GM08714 (cell line): ENCODE data around the gene PPP1R37.

Source experiments
- H3K4me3 ChIP-seq: fragments of 200-500 bp; sonication (Bioruptor generic); 2 replicates; pipeline ENCODE4 v1.5.1; 2014; ENCODE audit warnings: mild to moderate bottlenecking, low read length, inconsistent platforms
- ZNF274 ChIP-seq: IDR thresholded peaks from 2 replicates; pipeline ENCODE4 v1.6.1; 2012; ENCODE audit warnings: mild to moderate bottlenecking, low read depth, low read length

PPP1R37 gene

GRCh38 chr19:45139286-45140143, 46.5 kb downstream of the PPP1R37 start:
- TF ChIP-seq ZNF274 = no peak
- no peak overlapping the region for H3K4me3 ChIP-seq

DNA sequence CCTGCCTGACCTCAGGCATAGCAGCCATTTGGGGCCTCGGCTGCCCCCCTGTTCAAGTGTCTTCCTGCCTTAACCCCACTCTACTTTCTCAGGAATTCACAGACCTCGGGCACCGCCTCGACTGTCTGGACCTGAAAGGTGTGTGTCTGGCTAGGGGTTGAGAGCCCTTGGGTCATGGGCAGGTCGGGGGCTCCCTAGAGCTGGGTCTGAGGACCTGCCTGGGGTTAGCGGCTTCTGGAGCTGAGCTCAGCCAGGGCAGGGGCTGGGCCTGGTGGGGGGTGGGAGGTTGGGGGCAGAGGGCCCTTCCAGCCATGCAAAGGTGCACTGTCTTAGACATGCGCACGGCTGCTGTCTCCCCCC, 47.1 kb downstream of the PPP1R37 start:
- TF ChIP-seq ZNF274 = no peak
- H3K4me3 ChIP-seq = no peak overlapping the region

DNA sequence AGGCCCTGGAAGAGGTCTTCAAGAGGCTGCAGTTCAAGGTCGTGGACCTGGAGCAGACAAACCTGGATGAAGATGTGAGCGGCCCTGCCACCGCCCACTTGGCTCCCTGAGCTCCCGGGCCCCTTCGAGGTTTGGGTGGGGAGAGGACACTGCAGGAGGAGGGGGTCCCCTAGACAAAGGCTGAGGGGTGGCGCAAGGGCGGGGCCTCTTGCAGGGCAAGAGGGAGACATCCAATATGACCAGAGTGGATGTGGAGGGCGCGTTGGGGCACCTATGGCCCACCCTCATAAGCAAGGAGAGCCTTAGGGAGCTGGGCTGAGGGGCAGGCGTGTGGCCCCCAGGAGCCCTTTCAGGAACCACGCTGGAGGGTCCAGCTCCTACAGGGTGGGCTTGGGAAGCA, 47.6 kb downstream of the PPP1R37 start:
- no peak overlapping the region for H3K4me3 ChIP-seq
- no peak for TF ChIP-seq ZNF274

- H3K4me3 ChIP-seq = no peak overlapping the region
- no peak for TF ChIP-seq ZNF274
Measured at GRCh38 chr19:45141203-45141900, 48.4 kb downstream of the PPP1R37 start.

GRCh38 chr19:45142016-45142725, 49.2 kb downstream of the PPP1R37 start:
- no peak for TF ChIP-seq ZNF274
- H3K4me3 ChIP-seq = no peak overlapping the region

DNA sequence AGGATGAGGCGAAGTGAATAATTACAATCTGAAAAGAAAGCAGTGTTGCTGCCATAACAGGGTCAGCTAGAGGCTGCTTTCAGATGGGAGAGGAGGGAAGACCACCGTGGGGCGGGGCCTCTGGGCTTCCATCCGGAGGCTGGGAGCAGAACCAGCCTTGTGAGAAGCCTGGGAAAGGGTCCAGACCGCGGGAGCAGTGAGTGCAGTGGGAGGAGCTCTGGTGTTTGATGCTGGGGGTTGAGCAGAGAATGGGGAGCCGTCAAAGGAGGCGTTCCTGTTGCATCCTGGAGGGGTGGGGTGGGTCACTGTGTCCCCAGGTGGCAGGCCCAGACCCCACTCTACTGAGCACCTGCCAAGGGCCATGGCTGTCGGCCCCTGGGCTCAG, 49.7 kb downstream of the PPP1R37 start:
- H3K4me3 ChIP-seq = no peak overlapping the region
- no peak for TF ChIP-seq ZNF274

DNA sequence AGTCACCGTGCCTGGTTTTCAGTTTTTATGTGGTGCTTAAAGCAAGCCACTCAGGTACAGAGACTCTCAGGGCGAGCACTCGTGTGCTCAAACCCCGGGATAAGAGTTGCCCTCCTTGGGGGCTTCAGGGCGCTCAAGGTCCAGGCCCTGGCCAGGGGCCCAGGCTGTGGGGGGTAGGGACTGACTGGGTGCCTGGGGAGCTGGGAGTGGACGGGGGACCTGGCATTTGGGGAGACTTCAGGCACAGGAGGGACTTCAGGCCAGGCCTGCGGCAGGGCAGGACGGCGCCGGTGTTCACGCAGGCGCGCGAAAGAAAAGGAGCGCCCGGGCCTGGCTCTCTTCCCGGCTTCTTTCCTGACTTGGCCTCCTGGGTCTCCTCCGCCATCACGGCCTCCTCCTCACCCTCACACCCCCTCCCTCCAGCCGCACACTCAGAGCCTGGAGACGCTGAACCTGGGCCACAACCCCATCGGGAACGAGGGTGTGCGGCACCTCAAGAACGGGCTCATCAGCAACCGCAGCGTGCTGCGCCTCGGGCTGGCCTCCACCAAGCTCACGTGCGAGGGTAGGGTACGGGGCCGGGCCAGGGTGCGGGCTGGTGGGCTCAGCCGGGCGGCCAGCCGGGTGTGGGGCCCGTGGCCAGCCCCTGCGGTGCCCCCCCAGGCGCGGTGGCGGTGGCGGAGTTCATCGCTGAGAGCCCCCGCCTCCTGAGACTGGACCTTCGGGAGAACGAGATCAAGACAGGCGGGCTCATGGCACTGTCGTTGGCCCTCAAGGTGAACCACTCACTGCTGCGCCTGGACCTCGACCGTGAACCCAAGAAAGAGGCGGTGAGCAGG, 51.7 kb downstream of the PPP1R37 start:
- no peak for TF ChIP-seq ZNF274
- no peak overlapping the region for H3K4me3 ChIP-seq

- H3K4me3 ChIP-seq = no peak overlapping the region
- no peak for TF ChIP-seq ZNF274
Measured at GRCh38 chr19:45145270-45146189, 52.6 kb downstream of the PPP1R37 start.

GRCh38 chr19:45146251-45146650, 53.3 kb downstream of the PPP1R37 start:
- no peak overlapping the region for H3K4me3 ChIP-seq
- TF ChIP-seq ZNF274 = no peak

- TF ChIP-seq ZNF274 = no peak
- H3K4me3 ChIP-seq = no peak overlapping the region
Measured at GRCh38 chr19:45146741-45147205, 53.8 kb downstream of the PPP1R37 start.

GRCh38 chr19:45147835-45148676, 55.1 kb downstream of the PPP1R37 start:
- no peak overlapping the region for H3K4me3 ChIP-seq
- TF ChIP-seq ZNF274 = no peak

DNA sequence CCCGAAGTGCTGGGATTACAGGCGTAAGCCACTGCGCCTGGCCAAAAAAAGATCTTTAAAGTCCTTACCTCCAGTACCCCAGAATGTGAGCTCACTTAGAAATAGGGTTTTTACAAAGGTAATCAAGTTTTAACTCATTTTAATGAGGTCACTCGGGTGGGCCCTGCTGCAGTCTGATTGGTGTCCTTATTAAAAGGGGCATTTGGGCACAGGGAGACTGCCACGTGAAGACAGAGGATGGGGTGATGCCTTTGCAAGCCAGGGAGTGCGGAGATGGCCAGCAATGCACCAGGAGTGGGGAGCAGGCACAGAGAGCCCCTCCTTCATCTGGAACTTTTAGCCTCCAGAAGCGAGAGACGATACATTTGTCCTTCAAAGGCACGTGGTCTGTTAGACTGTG, 56.1 kb downstream of the PPP1R37 start:
- H3K4me3 ChIP-seq = no peak overlapping the region
- no peak for TF ChIP-seq ZNF274

- no peak for TF ChIP-seq ZNF274
- no peak overlapping the region for H3K4me3 ChIP-seq
Measured at GRCh38 chr19:45150180-45150579, 57.2 kb downstream of the PPP1R37 start.
